CD4-positive, alpha-beta T cell treated with Interleukin-1 beta for 1 hour (primary cell): ENCODE data around the gene TCEANC2.
"Not testable (repeated sequence)": the region's sequence is repeated elsewhere in the genome, so short reads cannot be mapped to it uniquely, and the experiment has no call there.

Experiments used
- DNase-seq, 2 donors: peaks; one replicate each; pipeline ENCODE4 v3.0.0-alpha.2; 2020 to 2022

Gene TCEANC2

GRCh38 chr1:54091666-54092065, 38.3 kb downstream of the TCEANC2 start:
- DNase-seq, result no peak

DNA sequence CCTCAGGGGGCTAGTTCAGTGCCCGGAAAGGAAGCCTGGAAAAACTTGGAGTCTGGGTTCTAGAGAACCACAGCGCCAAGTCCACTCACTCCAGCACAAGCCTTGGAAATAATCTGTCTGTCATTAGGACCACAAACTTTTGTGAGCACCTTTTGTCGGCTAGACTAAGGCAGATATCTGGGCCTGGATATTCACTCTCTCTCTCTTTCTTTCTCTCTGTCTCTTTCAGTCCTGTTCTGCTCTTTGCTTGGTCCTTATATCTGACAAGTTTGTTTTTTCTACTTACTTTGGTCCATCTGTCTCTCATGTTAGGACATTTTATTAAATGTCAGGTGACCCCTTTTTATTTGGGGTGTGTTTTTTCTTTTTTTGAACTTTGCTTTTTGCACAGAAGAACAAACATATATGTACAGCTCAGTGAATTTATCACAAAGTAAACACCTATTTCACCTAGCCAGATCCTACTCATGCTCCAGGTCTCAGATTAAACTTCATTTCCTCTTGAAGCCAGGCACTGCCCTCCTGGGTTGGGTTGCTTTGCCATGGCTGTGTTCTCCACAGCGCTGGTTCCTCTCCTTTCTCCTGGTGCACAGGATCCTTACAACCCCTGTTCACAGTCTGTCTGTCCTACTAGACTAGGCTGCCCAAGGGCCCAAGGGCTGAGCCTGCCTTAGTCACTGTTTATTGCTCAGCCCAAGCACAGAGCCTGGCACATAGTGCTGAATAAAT, 40.8 kb downstream of the TCEANC2 start:
- no peak for DNase-seq

- not testable (repeated sequence) for DNase-seq
Measured at GRCh38 chr1:54094730-54095105, 41.3 kb downstream of the TCEANC2 start.

GRCh38 chr1:54095546-54096226, 42.3 kb downstream of the TCEANC2 start:
- DNase-seq, result peak; percentile 7 to 34

GRCh38 chr1:54096227-54096876, 42.9 kb downstream of the TCEANC2 start:
- DNase-seq, result no peak

GRCh38 chr1:54096877-54097240, 43.5 kb downstream of the TCEANC2 start:
- no peak for DNase-seq

DNA sequence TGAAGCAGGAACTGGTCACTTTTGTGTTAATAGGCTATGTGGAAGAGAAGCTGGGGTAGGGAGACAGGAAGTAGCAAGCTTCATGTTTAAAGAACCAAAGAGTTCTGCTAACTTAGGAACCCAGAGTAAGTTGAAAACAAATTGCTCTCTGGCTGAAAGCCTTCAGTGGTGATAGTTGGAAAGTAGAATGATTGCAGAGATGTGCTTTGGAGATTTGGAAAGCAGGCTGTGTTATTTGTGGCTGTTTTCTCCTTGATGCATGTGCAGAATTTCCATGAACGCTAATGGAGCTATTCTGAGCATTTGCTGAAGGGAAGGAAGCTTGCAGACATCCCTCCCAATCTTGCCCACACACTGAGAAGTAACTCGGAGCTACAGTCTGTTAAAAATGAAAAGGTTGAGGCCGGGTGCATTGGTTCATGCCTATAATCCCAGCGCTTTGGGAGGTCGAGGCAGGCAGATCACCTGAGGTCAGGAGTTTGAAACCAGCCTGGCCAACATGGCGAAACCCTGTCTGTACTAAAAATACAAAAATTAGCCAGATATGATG, 45.7 kb downstream of the TCEANC2 start:
- no peak for DNase-seq

DNA sequence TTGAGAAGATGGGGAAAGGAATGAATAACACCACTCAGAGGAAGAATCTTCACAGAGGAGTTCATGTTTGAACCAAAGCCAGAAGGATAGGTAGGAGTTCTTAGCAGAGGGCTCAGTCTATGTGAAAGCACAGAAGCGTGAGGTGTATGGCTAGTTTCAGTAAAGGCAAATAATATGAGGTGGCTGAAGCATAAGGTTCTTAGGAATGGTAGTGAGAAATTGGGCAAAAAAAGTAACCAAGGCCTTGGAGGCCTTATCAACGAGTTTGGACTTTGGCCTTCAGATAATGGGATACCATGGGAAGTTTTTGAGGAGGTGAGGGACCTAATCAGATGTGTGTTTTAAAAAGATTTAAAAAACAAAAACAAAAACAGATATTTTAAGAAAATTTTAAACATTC, 47.1 kb downstream of the TCEANC2 start:
- no peak for DNase-seq

GRCh38 chr1:54103414-54103813, 50.0 kb downstream of the TCEANC2 start:
- DNase-seq, result no peak

GRCh38 chr1:54104613-54105012, 51.2 kb downstream of the TCEANC2 start:
- not testable (repeated sequence) for DNase-seq

- no peak for DNase-seq
Measured at GRCh38 chr1:54105080-54105479, 51.7 kb downstream of the TCEANC2 start.

GRCh38 chr1:54105736-54106269, 52.4 kb downstream of the TCEANC2 start:
- no peak for DNase-seq

DNA sequence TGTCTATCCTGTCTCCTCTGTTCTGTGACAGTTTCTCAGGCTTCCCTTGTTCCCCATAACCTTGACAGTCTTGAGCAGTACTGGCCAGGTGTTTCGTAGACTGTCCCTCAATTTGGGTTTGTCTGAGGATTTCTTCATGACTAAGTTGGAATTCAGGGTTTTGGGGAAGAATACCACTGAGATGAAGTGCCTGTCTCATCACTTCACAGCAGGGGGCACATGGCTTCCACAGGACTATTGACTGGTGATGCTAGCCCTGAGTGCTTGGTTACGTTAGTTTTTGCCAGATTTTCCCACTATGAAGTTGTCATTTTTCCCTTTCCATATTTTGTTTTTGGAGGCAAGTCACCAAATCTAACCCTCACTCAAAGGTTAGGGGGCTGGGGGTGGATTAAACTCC, 53.7 kb downstream of the TCEANC2 start:
- DNase-seq, result no peak

DNA sequence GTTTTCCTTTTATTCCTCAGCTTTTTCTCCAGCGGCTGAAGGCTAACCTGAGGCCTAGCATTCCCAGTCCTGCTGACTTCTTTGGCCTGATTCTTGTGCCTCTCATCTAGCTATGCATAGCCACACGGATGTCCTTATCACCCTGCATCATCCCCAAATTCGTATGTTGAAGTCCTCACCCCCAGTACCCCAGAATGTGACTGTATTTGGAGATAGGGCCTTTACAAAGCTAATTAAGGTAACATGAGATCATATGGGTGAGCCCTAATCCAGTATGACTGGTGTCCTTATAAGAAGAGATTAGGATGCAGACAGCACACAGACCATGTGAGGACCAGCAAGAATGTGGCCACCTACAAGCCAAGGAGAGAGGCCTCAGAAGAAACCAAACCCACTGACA, 54.7 kb downstream of the TCEANC2 start:
- no peak for DNase-seq

- DNase-seq, result no peak
Measured at GRCh38 chr1:54109129-54110090, 56.0 kb downstream of the TCEANC2 start.

GRCh38 chr1:54110996-54111395, 57.6 kb downstream of the TCEANC2 start:
- DNase-seq, result no peak

- DNase-seq, result no peak
Measured at GRCh38 chr1:54111624-54112023, 58.2 kb downstream of the TCEANC2 start.

DNA sequence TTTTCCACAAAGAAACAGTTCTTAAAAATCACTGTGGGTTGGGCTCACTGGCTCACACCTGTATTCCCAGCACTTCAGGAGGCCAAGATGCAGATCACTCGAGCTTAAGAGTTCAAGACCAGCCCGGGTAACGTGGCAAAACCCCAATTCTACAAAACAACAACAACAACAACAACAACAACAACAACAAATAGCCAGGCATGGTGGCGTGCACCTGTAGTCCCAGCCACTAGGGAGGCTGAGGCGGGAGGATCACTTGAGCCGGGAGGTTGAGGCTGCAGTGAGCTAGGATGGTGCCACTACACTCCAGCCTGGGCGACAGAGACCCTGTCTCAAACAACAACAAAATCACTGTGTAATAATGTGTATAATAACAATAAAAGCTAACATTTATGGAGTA, 58.6 kb downstream of the TCEANC2 start:
- DNase-seq, result no peak

DNA sequence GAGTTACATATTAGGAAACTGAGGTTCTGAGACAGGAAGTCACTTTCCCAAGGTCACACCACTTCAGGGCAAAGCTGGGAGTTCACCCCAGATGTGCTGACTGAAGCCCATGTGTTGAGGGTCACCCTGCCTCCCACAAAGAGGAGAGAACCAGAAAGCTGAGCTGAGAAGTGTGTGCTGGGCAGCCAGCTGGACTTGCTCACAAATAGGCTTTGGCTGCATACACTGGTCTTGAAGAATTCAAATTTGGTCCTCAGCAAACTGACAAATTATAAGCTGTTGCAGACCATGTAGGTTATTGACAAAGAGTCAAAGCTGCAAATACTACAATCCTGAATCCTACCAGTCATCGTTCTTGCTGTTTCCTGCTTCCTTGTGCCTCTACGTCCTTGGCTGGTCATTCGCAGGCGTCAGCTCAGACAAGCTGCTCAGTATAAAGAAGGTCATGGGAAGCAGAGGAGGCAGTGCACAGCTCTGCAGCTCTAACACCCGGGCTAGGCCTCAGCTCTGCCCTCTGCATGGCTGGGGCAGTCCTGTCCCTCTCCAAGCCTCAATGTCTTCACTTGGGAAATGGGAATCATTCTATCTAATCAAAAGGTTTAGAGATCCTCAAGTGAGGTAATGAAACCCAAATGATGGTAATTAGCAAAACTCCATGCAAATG, 59.4 kb downstream of the TCEANC2 start:
- no peak for DNase-seq

DNA sequence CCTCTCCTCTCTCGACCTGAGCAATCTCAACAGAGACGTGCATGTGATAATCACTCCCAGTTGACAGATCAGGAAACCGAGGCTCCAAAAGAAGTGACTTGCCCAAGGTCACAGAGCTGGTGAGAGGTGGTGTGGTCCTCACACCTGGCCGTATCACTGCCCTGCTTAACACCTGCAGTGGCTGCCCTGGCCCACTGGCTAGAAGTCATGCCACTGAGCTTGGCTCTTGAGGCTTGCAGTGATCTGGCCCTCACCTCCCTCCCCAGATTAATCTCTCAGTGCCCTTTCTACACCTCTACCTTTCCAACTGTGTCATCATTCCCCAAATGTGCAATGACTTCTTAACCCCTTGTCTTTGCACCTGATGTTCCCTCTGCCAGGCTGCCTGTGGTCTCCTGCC, 60.6 kb downstream of the TCEANC2 start:
- no peak for DNase-seq

DNA sequence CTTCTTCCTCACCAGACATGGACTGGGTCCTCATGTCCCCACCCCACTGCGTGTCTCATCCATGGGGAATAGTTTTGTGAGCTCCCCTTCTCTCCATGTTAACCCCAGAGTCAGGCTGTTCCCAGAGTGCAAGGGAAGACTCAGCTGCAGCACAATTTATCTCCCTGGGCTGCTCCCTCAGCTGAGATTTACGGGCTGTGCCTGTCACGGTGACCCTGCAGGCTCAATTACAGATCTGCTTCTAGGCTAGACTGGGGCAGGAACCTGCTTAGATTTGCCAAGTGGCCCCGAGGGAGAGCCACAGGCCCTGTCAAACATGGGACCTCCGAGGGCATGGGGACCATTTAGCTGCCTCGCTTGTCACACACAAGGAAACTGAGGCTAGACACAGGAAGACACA, 61.5 kb downstream of the TCEANC2 start:
- DNase-seq, result no peak

GRCh38 chr1:54115520-54115919, 62.1 kb downstream of the TCEANC2 start:
- DNase-seq, result no peak
